Activated T-helper 17 cell treated with anti-CD3 and anti-CD28 coated beads, Interleukin-2, amount 50 U/mL, for 72 hours (primary cell): Measurements from ENCODE around the gene CNR2. TPM values are rescaled to one million over a fixed set of nuclear protein-coding genes. Genes with fewer than 3 reads are reported as not detected.
"Not testable (repeated sequence)": the region's sequence is repeated elsewhere in the genome, so short reads cannot be mapped to it uniquely, and the experiment has no call there.

Experiments
- ATAC-seq: fragments of 150-1000 bp; cut with Tn5 transposase; replicated peaks from 2 replicates; pipeline ENCODE4 v1.10.0; 2021; ENCODE audit warnings: mild to moderate bottlenecking, moderate library complexity
- H3K27ac Mint-ChIP-seq: one replicate; pipeline ENCODE4 v1.8.0; 2022; ENCODE audit warnings: mixed read lengths
- H3K27me3 Mint-ChIP-seq: one replicate; pipeline ENCODE4 v1.8.0; 2022; ENCODE audit warnings: mixed read lengths
- H3K36me3 Mint-ChIP-seq: one replicate; pipeline ENCODE4 v1.8.0; 2022; ENCODE audit warnings: low read depth, mild to moderate bottlenecking, mixed read lengths
- H3K4me1 Mint-ChIP-seq: one replicate; pipeline ENCODE4 v1.8.0; 2022; ENCODE audit warnings: mixed read lengths
- H3K4me3 Mint-ChIP-seq: one replicate; pipeline ENCODE4 v1.8.0; 2022; ENCODE audit warnings: mild to moderate bottlenecking, mixed read lengths
- H3K9me3 Mint-ChIP-seq: one replicate; pipeline ENCODE4 v1.8.0; 2022; ENCODE audit warnings: mixed read lengths
- total RNA-seq, 2 donors: library from RNA; stranded (reverse); gene quantifications; one replicate each; pipeline ENCODE4 v1.2.3, GENCODE V29; 2022

CNR2 gene
- total RNA-seq, 2 donors from 2014 or later = 0.04 to 0.08 TPM

GRCh38 chr1:23906731-23907130, 6.4 kb downstream of the CNR2 start:
- Mint-ChIP-seq H3K27me3 (peaks cover 29% of the 10 kb centered on the region), H3K27ac (no peak overlapping the region)

GRCh38 chr1:23905461-23906025, 7.6 kb downstream of the CNR2 start:
- H3K4me3 Mint-ChIP-seq = no peak overlapping the region
- peaks cover 7% of the 10 kb centered on the region for H3K4me1 Mint-ChIP-seq
- no peaks in the 10 kb centered on the region for H3K9me3 Mint-ChIP-seq
- ATAC-seq = no peak
- no peaks in the 10 kb centered on the region for H3K36me3 Mint-ChIP-seq
- H3K27ac Mint-ChIP-seq = peak overlapping the region; percentile 40
- H3K27me3 Mint-ChIP-seq = peaks cover 38% of the 10 kb centered on the region

More at GRCh38 chr1:23906731-23907130, 6.4 kb downstream of the CNR2 start:
- H3K4me1 Mint-ChIP-seq = peaks cover 7% of the 10 kb centered on the region
- no peaks in the 10 kb centered on the region for H3K9me3 Mint-ChIP-seq
- no peaks in the 10 kb centered on the region for H3K36me3 Mint-ChIP-seq
- no peak overlapping the region for H3K4me3 Mint-ChIP-seq
- no peak for ATAC-seq

GRCh38 chr1:23904748-23905357, 8.3 kb downstream of the CNR2 start:
- ATAC-seq = peak; percentile 95
- peak overlapping the region; percentile 40 for H3K27ac Mint-ChIP-seq
- no peaks in the 10 kb centered on the region for H3K36me3 Mint-ChIP-seq
- H3K27me3 Mint-ChIP-seq = peaks cover 42% of the 10 kb centered on the region
- H3K9me3 Mint-ChIP-seq = no peaks in the 10 kb centered on the region
- peaks cover 7% of the 10 kb centered on the region for H3K4me1 Mint-ChIP-seq
- H3K4me3 Mint-ChIP-seq = no peak overlapping the region

- no peak overlapping the region for H3K27ac Mint-ChIP-seq
- no peak for ATAC-seq
- peaks cover 38% of the 10 kb centered on the region for H3K27me3 Mint-ChIP-seq
- H3K36me3 Mint-ChIP-seq = no peaks in the 10 kb centered on the region
- peaks cover 7% of the 10 kb centered on the region for H3K4me1 Mint-ChIP-seq
- no peaks in the 10 kb centered on the region for H3K9me3 Mint-ChIP-seq
- peak overlapping the region; percentile 7 for H3K4me3 Mint-ChIP-seq
Observed at GRCh38 chr1:23903754-23904153, 9.4 kb downstream of the CNR2 start.

- H3K27me3 Mint-ChIP-seq = peaks cover 35% of the 10 kb centered on the region
- ATAC-seq = no peak
Observed at GRCh38 chr1:23902321-23903278, 10.6 kb downstream of the CNR2 start.

GRCh38 chr1:23900017-23900416, 13.1 kb downstream of the CNR2 start:
- H3K4me3 Mint-ChIP-seq, H3K9me3 Mint-ChIP-seq, H3K36me3 Mint-ChIP-seq, ATAC-seq: not testable (repeated sequence)
- H3K4me1 Mint-ChIP-seq = peaks cover 12% of the 10 kb centered on the region
- peaks cover 22% of the 10 kb centered on the region for H3K27me3 Mint-ChIP-seq
- H3K27ac Mint-ChIP-seq = peak overlapping the region; percentile 17

More at GRCh38 chr1:23902321-23903278, 10.6 kb downstream of the CNR2 start:
- H3K4me3 Mint-ChIP-seq = no peak overlapping the region
- no peak overlapping the region for H3K27ac Mint-ChIP-seq
- no peaks in the 10 kb centered on the region for H3K36me3 Mint-ChIP-seq
- H3K4me1 Mint-ChIP-seq = peaks cover 7% of the 10 kb centered on the region
- no peaks in the 10 kb centered on the region for H3K9me3 Mint-ChIP-seq

- peaks cover 18% of the 10 kb centered on the region for H3K27me3 Mint-ChIP-seq
- H3K9me3 Mint-ChIP-seq = no peaks in the 10 kb centered on the region
- H3K4me1 Mint-ChIP-seq = peaks cover 6% of the 10 kb centered on the region
- no peak overlapping the region for H3K27ac Mint-ChIP-seq
- no peaks in the 10 kb centered on the region for H3K36me3 Mint-ChIP-seq
- no peak overlapping the region for H3K4me3 Mint-ChIP-seq
- peak; percentile 67 for ATAC-seq
Observed at GRCh38 chr1:23899070-23899469, 14.1 kb downstream of the CNR2 start.

GRCh38 chr1:23897083-23897482, 16.1 kb downstream of the CNR2 start:
- no peak for ATAC-seq
- Mint-ChIP-seq H3K36me3 (no peaks in the 10 kb centered on the region), H3K4me1 (peaks cover 6% of the 10 kb centered on the region), H3K27me3 (peaks cover 18% of the 10 kb centered on the region), H3K9me3 (no peaks in the 10 kb centered on the region), H3K4me3 (no peak overlapping the region), H3K27ac (no peak overlapping the region)

GRCh38 chr1:23896491-23896890, 16.7 kb downstream of the CNR2 start:
- no peaks in the 10 kb centered on the region for H3K9me3 Mint-ChIP-seq
- peaks cover 23% of the 10 kb centered on the region for H3K27me3 Mint-ChIP-seq
- peaks cover 6% of the 10 kb centered on the region for H3K4me1 Mint-ChIP-seq
- no peaks in the 10 kb centered on the region for H3K36me3 Mint-ChIP-seq
- ATAC-seq = no peak
- H3K4me3 Mint-ChIP-seq = no peak overlapping the region
- H3K27ac Mint-ChIP-seq = no peak overlapping the region

- Mint-ChIP-seq H3K4me3 (no peak overlapping the region), H3K36me3 (no peaks in the 10 kb centered on the region)
Observed at GRCh38 chr1:23895993-23896392, 17.2 kb downstream of the CNR2 start.

GRCh38 chr1:23895082-23895481, 18.1 kb downstream of the CNR2 start:
- no peak for ATAC-seq

More at GRCh38 chr1:23895993-23896392, 17.2 kb downstream of the CNR2 start:
- peaks cover 19% of the 10 kb centered on the region for H3K27me3 Mint-ChIP-seq
- peaks cover 6% of the 10 kb centered on the region for H3K4me1 Mint-ChIP-seq
- no peak overlapping the region for H3K27ac Mint-ChIP-seq
- no peaks in the 10 kb centered on the region for H3K9me3 Mint-ChIP-seq
- no peak for ATAC-seq

GRCh38 chr1:23889074-23889473, 24.1 kb downstream of the CNR2 start:
- Mint-ChIP-seq H3K9me3 (no peaks in the 10 kb centered on the region), H3K4me1 (no peaks in the 10 kb centered on the region), H3K27me3 (peaks cover 14% of the 10 kb centered on the region), H3K27ac (no peak overlapping the region), H3K4me3 (no peak overlapping the region), H3K36me3 (no peaks in the 10 kb centered on the region)
- ATAC-seq = no peak

More at GRCh38 chr1:23895082-23895481, 18.1 kb downstream of the CNR2 start:
- Mint-ChIP-seq H3K27ac (no peak overlapping the region), H3K4me1 (peaks cover 6% of the 10 kb centered on the region), H3K36me3 (no peaks in the 10 kb centered on the region), H3K4me3 (no peak overlapping the region), H3K27me3 (peaks cover 12% of the 10 kb centered on the region), H3K9me3 (no peaks in the 10 kb centered on the region)

GRCh38 chr1:23885222-23885621, 27.9 kb downstream of the CNR2 start:
- Mint-ChIP-seq H3K4me3 (no peak overlapping the region), H3K27me3 (peaks cover 4% of the 10 kb centered on the region), H3K27ac (peak overlapping the region; percentile 46), H3K36me3 (no peaks in the 10 kb centered on the region), H3K4me1 (no peaks in the 10 kb centered on the region), H3K9me3 (no peaks in the 10 kb centered on the region)
- ATAC-seq = no peak

GRCh38 chr1:23882746-23883145, 30.4 kb downstream of the CNR2 start:
- Mint-ChIP-seq H3K4me3 (no peak overlapping the region), H3K27ac (no peak overlapping the region), H3K36me3 (no peaks in the 10 kb centered on the region), H3K27me3 (peaks cover 3% of the 10 kb centered on the region), H3K9me3 (peaks cover 7% of the 10 kb centered on the region), H3K4me1 (no peaks in the 10 kb centered on the region)
- no peak for ATAC-seq
